IMR-90 (cell line): ENCODE results near the gene ZFHX3. TPM values are rescaled to one million over a fixed set of nuclear protein-coding genes. Genes with fewer than 3 reads are reported as not detected.

Experiments used
- ATAC-seq: fragments of 200-7000 bp; cut with Tn5 transposase; 2 replicates; pipeline ENCODE4 v1.9.1; 2020; ENCODE audit warnings: low read depth, mild to moderate bottlenecking, moderate library complexity
- BruUV-seq: library from RNA; stranded (reverse); fragments of 400-500 nt; replicated peaks from 2 replicates; lab custom pipeline; 2021; lab: Mats Ljungman, UMichigan
- CTCF ChIA-PET: fragments of 300-600 bp; formaldehyde crosslinking; extraction: SDS; loops from one replicate; lab custom pipeline; 2021; ENCODE audit warnings: antibody characterized with exemption; lab: Yijun Ruan, JAX
- POLR2A ChIA-PET: fragments of 300-600 bp; sonication (Branson Sonifier 250); formaldehyde crosslinking; loops from one replicate; lab custom pipeline; 2022; ENCODE audit warnings: antibody characterized with exemption; ENCODE audit not compliant: unreplicated experiment; lab: Charles Lee
- DNase-seq: peaks from one replicate; pipeline ENCODE4 v3.0.0; 2013
- H2AFZ ChIP-seq: replicated peaks from 2 replicates; pipeline ENCODE3; 2013; ENCODE audit warnings: low read length, mild to moderate bottlenecking; ENCODE audit not compliant: poor library complexity
- H2AK5ac ChIP-seq: 2 replicates; pipeline ENCODE4 v1.6.1; 2013; ENCODE audit warnings: low read depth, low read length, inconsistent platforms
- H2AK9ac ChIP-seq: replicated peaks from 2 replicates; pipeline ENCODE3; 2013; ENCODE audit warnings: mild to moderate bottlenecking, low read depth, low read length, moderate library complexity; ENCODE audit not compliant: poor library complexity
- H2BK120ac ChIP-seq: 2 replicates; pipeline ENCODE4 v1.6.1; 2013; ENCODE audit warnings: low read depth, low read length, inconsistent platforms
- H2BK15ac ChIP-seq: 3 replicates; pipeline ENCODE4 v1.6.1; 2013; ENCODE audit warnings: low read depth, low read length, inconsistent platforms
- H2BK20ac ChIP-seq: 2 replicates; pipeline ENCODE4 v1.6.1; 2013; ENCODE audit warnings: low read depth, mild to moderate bottlenecking, inconsistent platforms, low read length, moderate library complexity
- H2BK5ac ChIP-seq: 2 replicates; pipeline ENCODE4 v1.6.1; 2013; ENCODE audit warnings: mild to moderate bottlenecking, low read depth, low read length, inconsistent platforms; ENCODE audit not compliant: poor library complexity, severe bottlenecking
- H3K14ac ChIP-seq: replicated peaks from 2 replicates; pipeline ENCODE4 v1.6.1; 2013; ENCODE audit warnings: low read depth, low read length, inconsistent platforms
- H3K18ac ChIP-seq: 2 replicates; pipeline ENCODE4 v1.6.1; 2013; ENCODE audit warnings: low read depth, low read length, control low read depth
- H3K23ac ChIP-seq: 2 replicates; pipeline ENCODE4 v1.6.1; 2013; ENCODE audit warnings: low read depth, low read length, inconsistent platforms
- H3K27ac ChIP-seq: 2 replicates; pipeline ENCODE4 v1.5.1; 2013; ENCODE audit warnings: mild to moderate bottlenecking, control low read depth, low read length; ENCODE audit not compliant: insufficient read depth
- H3K27me3 ChIP-seq: 2 replicates; pipeline ENCODE4 v1.6.1; 2013; ENCODE audit warnings: low read length; ENCODE audit not compliant: control insufficient read depth, insufficient read depth
- H3K36me3 ChIP-seq: 2 replicates; pipeline ENCODE4 v1.6.1; 2013; ENCODE audit warnings: low read length, mixed read lengths; ENCODE audit not compliant: control insufficient read depth, insufficient read depth
- H3K4ac ChIP-seq: 2 replicates; pipeline ENCODE4 v1.6.1; 2013; ENCODE audit warnings: low read depth, low read length, inconsistent platforms
- H3K4me1 ChIP-seq: 2 replicates; pipeline ENCODE4 v1.6.1; 2013; ENCODE audit warnings: low read length, mixed read lengths; ENCODE audit not compliant: control insufficient read depth, insufficient read depth
- H3K4me2 ChIP-seq: 2 replicates; pipeline ENCODE4 v1.6.1; 2013; ENCODE audit warnings: low read depth, mild to moderate bottlenecking, control low read depth, low read length, moderate library complexity
- H3K4me3 ChIP-seq: 2 replicates; pipeline ENCODE4 v1.5.1; 2013; ENCODE audit warnings: low read depth, mild to moderate bottlenecking, control low read depth, low read length, moderate library complexity; ENCODE audit not compliant: insufficient read depth
- H3K56ac ChIP-seq: 2 replicates; pipeline ENCODE4 v1.6.1; 2013; ENCODE audit warnings: low read length, inconsistent platforms; ENCODE audit not compliant: insufficient read depth; ENCODE audit errors: extremely low read depth
- H3K79me1 ChIP-seq, 2 experiments: 2 replicates each; pipeline ENCODE4 v1.6.1; 2013; ENCODE audit warnings: low read length in 2 of 2, inconsistent platforms in 1 of 2, low read depth in 1 of 2
- H3K9ac ChIP-seq: 2 replicates; pipeline ENCODE4 v1.6.1; 2013; ENCODE audit warnings: low read depth, low read length, control low read depth
- H3K9me1 ChIP-seq: 2 replicates; pipeline ENCODE4 v1.6.1; 2013; ENCODE audit warnings: low read length, inconsistent platforms; ENCODE audit not compliant: insufficient read depth
- H3K9me3 ChIP-seq: 2 replicates; pipeline ENCODE4 v1.6.1; 2013; ENCODE audit warnings: low read length; ENCODE audit not compliant: control insufficient read depth, insufficient read depth
- H4K20me1 ChIP-seq: 2 replicates; pipeline ENCODE4 v1.6.1; 2013; ENCODE audit warnings: low read length, inconsistent platforms; ENCODE audit not compliant: insufficient read depth
- H4K5ac ChIP-seq: 2 replicates; pipeline ENCODE4 v1.6.1; 2013; ENCODE audit warnings: mild to moderate bottlenecking, low read depth, low read length, control low read depth
- H4K8ac ChIP-seq, 2 experiments: 2 replicates each; pipeline ENCODE4 v1.6.1; 2013; ENCODE audit warnings: low read depth in 2 of 2, low read length in 2 of 2, control low read depth in 1 of 2, inconsistent platforms in 1 of 2
- H4K91ac ChIP-seq: 2 replicates; pipeline ENCODE4 v1.6.1; 2013; ENCODE audit warnings: low read depth, low read length, inconsistent platforms; ENCODE audit not compliant: insufficient read depth
- CHD1 ChIP-seq: IDR thresholded peaks from 2 replicates; pipeline ENCODE4 v1.6.1; 2012; ENCODE audit warnings: low read depth, low read length, improper control_type of control experiment
- CTCF ChIP-seq: conservative IDR thresholded peaks from 2 replicates; pipeline ENCODE4 v1.5.1; 2012; ENCODE audit warnings: mild to moderate bottlenecking, low read depth, low read length, improper control_type of control experiment
- ELK1 ChIP-seq: fragments of 150-350 bp; IDR thresholded peaks from 2 replicates; pipeline ENCODE4 v1.6.1; 2016; ENCODE audit warnings: low read depth, mild to moderate bottlenecking, low read length, moderate library complexity, borderline replicate concordance
- FOS ChIP-seq: fragments of 150-350 bp; IDR thresholded peaks from 2 replicates; pipeline ENCODE4 v1.6.1; 2016; ENCODE audit warnings: low read depth, low read length
- MAFK ChIP-seq: IDR thresholded peaks from 2 replicates; pipeline ENCODE4 v1.6.1; 2012; ENCODE audit warnings: low read depth, low read length, improper control_type of control experiment
- MAZ ChIP-seq: IDR thresholded peaks from 2 replicates; pipeline ENCODE4 v1.6.1; 2012; ENCODE audit warnings: low read depth, mild to moderate bottlenecking, low read length, improper control_type of control experiment, moderate library complexity, borderline replicate concordance
- NFE2L2 ChIP-seq: fragments of 150-350 bp; IDR thresholded peaks from 2 replicates; pipeline ENCODE4 v1.6.1; 2016; ENCODE audit warnings: low read depth, mild to moderate bottlenecking, low read length
- POLR2A ChIP-seq: IDR thresholded peaks from 2 replicates; pipeline ENCODE4 v1.6.1; 2012; ENCODE audit warnings: mild to moderate bottlenecking, low read depth, low read length
- RAD21 ChIP-seq: IDR thresholded peaks from 2 replicates; pipeline ENCODE4 v1.6.1; 2012; ENCODE audit warnings: low read length, improper control_type of control experiment
- RCOR1 ChIP-seq: IDR thresholded peaks from 2 replicates; pipeline ENCODE4 v1.6.1; 2012; ENCODE audit warnings: mild to moderate bottlenecking, low read length, improper control_type of control experiment; ENCODE audit not compliant: insufficient replicate concordance
- SMC3 ChIP-seq: fragments of 150-350 bp; IDR thresholded peaks from 2 replicates; pipeline ENCODE4 v1.6.1; 2016; ENCODE audit warnings: low read depth, mild to moderate bottlenecking, antibody characterized with exemption, low read length, moderate library complexity
- WGBS, 2 experiments: methylation state at CpG; one replicate each; pipeline versions ENCODE4 v1.1.5 to v1.1.7; 2013; ENCODE audit warnings: missing lambda C conversion rate in 2 of 2; ENCODE audit not compliant: insufficient read length in 1 of 2; ENCODE audit errors: extremely low coverage in 2 of 2; 5-methylcytosine and 5-hydroxymethylcytosine counted together
- dilution Hi-C: fragments of 300-500 bp; cut with HindIII; formaldehyde crosslinking; loops from one replicate; pipeline ENCODE4 v1.14.3; 2018; ENCODE audit warnings: low sequenced_read_pairs; ENCODE audit not compliant: unreplicated experiment
- in situ Hi-C: fragments of 300-500 bp; cut with MboI; formaldehyde crosslinking; loops from 3 replicates; pipeline ENCODE4 v1.14.3; 2019; ENCODE audit warnings: low sequenced_read_pairs, inconsistent platforms, mixed read lengths
- intact Hi-C: fragments of 100-400 bp; cut with micrococcal nuclease; formaldehyde crosslinking; loops from 2 replicates; pipeline ENCODE4 v1.10.0; 2022
- polyA plus RNA-seq, 3 experiments: library from polyadenylated mRNA; depleted of rRNA; stranded (reverse); fragments of >200 nt; gene quantifications; 2 replicates each; pipeline ENCODE4 v1.2.3, GENCODE V29; 2012; ENCODE audit warnings: low replicate concordance in 1 of 3
- total RNA-seq: library from RNA; depleted of rRNA; stranded (reverse); fragments of >200 nt; gene quantifications from 2 replicates; pipeline ENCODE4 v1.2.3, GENCODE V29; 2012

ZFHX3 gene
- total and polyA plus RNA-seq, 2 of the 4 experiments (the other 2 are of a cell fraction) = 1.4 to 1.7 TPM

GRCh38 chr16:73037845-73038570 is 9.9 kb downstream of the ZFHX3 start (continued):
- no peak for TF ChIP-seq CTCF

GRCh38 chr16:73037331-73037745 is 10.6 kb downstream of the ZFHX3 start:
- in situ Hi-C loops = no loop called here
- WGBS, 2 experiments = no CpG with 5 or more reads among the region's 5 CpGs
- DNase-seq (no peak), ATAC-seq (peak; percentile 33)
- Histone ChIP-seq H2BK5ac (no peak overlapping the region), H2BK120ac (no peak overlapping the region), H3K79me1 (peaks cover 48 to 86% of the 10 kb centered on the region in 2 experiments), H3K9me3 (no peaks in the 10 kb centered on the region), H3K14ac (no peak overlapping the region), H3K4me2 (no peak overlapping the region), H3K4ac (no peak overlapping the region), H3K36me3 (no peaks in the 10 kb centered on the region), H3K4me1 (peaks cover 23% of the 10 kb centered on the region), H2BK15ac (no peak overlapping the region), H4K5ac (no peak overlapping the region), H3K56ac (no peak overlapping the region), H2BK20ac (no peak overlapping the region), H3K27me3 (no peaks in the 10 kb centered on the region), H3K23ac (no peak overlapping the region), H2AK9ac (no peak overlapping the region), H3K9me1 (peaks cover 5% of the 10 kb centered on the region; the same call in 1 of the 2 replicates), H2AK5ac (no peak overlapping the region), H3K27ac (no peak overlapping the region), H4K91ac (no peak overlapping the region), H2AFZ (no peak overlapping the region), H4K8ac (no peak overlapping the region), H4K20me1 (peaks cover 45% of the 10 kb centered on the region), H3K9ac (no peak overlapping the region), H3K18ac (no peak overlapping the region), H3K4me3 (no peak overlapping the region)
- ChIA-PET CTCF (no interaction called here), POLR2A (interaction anchor here (0.6 kb wide), 1 partner anchor 33 kb away, joined by 3 read pairs; no protein-coding TSS in a partner anchor)
- intact Hi-C loops = no loop called here
- dilution Hi-C loops = loop anchor here (25.0 kb wide), 1 partner anchor 100 kb away; no protein-coding TSS in a partner anchor
- no TSS peak for BruUV-seq
- no peak for TF ChIP-seq MAZ
- TF ChIP-seq NFE2L2 = no peak
- no peak for TF ChIP-seq CHD1
- no peak for TF ChIP-seq MAFK
- no peak for TF ChIP-seq FOS
- TF ChIP-seq RAD21 = no peak
- TF ChIP-seq RCOR1 = no peak
- no peak for TF ChIP-seq POLR2A
- no peak for TF ChIP-seq CTCF
- no peak for TF ChIP-seq SMC3
- TF ChIP-seq ELK1 = no peak
